GM19468 (cell line): ENCODE measurements around the gene RAPGEF5.

Experiments
- ATAC-seq: cut with Tn5 transposase; IDR thresholded peaks from one replicate; pipeline ENCODE4 v1.9.1; 2021; ENCODE audit warnings: mild to moderate bottlenecking, moderate library complexity, moderate number of reproducible peaks; ENCODE audit not compliant: unreplicated experiment; ENCODE audit errors: extremely low read depth

The RAPGEF5 gene, protein sequence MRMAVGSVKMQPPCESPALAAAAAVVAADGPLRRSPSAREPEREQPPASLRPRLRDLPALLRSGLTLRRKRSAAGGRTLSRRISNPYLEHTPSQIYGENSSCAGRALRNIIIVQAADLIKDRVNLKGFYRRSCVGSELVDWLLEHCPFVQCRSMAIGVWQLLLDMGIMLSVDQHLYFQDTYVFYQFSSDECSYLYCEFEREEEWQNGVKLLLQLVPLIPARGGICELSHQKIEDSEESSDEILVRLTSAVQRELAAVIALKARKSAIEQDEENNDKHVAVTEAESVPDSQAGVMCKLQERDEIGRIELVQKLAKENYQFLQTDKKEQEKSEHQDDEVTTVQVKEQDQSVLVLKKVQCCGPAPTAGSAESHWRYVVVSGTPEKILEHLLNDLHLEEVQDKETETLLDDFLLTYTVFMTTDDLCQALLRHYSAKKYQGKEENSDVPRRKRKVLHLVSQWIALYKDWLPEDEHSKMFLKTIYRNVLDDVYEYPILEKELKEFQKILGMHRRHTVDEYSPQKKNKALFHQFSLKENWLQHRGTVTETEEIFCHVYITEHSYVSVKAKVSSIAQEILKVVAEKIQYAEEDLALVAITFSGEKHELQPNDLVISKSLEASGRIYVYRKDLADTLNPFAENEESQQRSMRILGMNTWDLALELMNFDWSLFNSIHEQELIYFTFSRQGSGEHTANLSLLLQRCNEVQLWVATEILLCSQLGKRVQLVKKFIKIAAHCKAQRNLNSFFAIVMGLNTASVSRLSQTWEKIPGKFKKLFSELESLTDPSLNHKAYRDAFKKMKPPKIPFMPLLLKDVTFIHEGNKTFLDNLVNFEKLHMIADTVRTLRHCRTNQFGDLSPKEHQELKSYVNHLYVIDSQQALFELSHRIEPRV

DNA sequence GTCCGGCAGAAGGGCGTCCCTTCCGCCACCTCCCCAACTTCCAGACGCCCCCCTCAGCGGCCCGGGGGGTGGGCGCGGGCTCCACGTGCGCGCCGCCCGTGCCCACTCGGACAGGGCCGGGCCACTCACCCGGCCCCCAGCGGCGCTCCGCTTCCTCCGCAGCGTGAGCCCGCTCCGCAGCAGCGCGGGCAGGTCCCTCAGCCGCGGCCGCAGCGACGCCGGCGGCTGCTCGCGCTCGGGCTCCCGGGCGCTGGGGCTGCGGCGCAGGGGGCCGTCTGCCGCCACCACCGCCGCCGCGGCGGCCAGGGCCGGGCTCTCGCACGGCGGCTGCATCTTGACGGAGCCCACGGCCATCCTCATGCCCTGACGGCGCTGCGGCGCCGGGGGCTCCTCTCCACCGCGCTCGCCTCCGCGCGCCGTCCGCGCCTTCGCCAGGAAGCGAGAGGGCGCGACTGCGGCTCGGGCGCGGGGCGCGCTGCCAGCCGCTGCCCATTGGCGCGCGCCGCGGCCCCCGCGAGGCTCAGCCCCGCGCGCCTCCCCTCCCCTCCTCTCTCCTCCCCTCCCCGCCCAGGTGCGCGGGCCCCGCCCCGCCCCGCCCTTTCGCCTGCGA is at the start of gene RAPGEF5:
TSS of gene RAPGEF5 (minus strand) at position 454 of the 610 bp plus-strand sequence. CDS start at position 360, 94 bp downstream.
- peak; percentile 33 for ATAC-seq

DNA sequence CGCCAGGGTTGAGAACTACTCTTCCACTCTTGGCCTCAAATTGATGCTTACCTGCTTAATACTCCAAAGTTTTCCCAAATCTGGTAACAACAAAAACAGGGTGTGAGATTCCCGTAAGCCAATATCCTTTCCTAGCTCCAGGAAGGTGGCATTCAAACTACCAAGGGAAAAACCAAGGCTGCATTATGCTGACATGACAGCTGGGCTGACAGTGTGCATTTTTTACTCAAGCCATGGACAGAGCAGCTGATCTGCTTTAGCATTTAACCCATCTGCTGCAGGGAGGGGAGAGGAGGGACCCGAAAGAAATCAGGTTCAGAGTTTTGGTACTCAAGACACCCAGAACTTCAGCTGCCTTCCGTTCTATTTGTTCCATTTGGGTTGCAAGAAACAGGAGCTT is 49.8 kb upstream of the RAPGEF5 start:
- ATAC-seq = no peak

DNA sequence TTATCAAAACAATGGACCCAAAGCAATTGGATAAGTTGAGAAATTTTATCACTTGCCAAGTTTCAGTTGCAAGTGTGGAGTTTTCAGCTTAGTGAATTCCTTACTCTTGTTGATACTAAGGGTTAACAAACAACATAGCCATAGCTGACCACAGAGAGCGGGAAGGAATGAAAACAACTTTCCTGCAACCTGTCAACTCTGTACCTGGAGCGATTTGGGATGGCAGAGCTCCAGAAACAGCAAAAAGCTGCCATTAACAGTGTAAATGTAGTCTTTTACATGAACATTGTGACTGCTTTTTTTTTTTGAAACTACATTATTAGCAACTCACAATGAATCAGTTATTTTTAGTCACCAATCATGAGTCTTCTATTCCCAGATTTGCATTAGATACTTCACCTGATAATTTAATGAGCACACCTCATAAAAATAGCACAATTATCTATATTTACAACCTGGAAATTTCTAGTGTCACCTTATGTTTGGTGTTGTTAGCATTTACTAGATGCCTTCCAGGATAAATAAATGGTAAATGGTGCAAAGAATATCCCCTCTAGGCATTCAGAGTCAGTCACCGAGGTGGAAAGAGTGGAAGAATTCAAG is 47.6 kb upstream of the RAPGEF5 start:
- no peak for ATAC-seq

DNA sequence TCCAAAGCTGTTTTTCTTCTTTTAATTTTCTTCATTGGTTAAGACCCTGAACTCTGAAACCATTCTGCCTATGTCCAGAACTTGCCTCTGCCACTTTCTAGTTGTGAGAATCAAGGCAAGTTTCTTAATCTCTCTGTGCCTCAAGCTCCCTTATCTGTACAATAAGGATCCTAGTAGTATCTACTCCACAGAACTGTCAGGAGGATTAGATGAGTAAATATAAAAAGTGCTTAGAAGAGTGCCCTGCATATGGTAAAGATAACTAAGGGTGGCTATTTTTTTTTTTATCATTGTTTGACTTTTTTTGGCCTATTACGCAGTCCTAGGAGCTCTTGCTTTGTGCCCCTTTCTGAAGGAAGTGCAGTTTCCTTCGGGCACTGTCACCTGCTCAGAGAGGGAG is 46.4 kb upstream of the RAPGEF5 start:
- no peak for ATAC-seq

DNA sequence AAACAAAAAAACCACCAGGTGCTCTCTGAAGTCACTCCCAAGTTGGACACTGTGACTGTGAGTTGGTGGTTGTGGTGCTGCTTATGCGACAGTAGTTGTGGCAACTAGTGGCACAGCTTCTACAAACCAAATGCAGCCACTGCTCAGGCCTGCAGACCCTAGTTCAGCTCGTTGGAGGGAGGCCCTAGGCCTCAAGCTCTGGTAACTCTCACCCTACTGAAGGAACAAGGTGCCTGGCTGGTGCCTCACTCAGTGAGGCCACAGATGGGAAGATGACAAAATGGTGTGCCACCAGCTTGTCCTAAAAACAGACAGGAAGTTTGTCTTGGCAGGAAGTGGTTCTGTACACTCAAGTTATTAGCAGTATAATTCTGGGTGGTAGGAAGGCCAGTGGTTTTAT is 45.3 kb upstream of the RAPGEF5 start:
- ATAC-seq = no peak

DNA sequence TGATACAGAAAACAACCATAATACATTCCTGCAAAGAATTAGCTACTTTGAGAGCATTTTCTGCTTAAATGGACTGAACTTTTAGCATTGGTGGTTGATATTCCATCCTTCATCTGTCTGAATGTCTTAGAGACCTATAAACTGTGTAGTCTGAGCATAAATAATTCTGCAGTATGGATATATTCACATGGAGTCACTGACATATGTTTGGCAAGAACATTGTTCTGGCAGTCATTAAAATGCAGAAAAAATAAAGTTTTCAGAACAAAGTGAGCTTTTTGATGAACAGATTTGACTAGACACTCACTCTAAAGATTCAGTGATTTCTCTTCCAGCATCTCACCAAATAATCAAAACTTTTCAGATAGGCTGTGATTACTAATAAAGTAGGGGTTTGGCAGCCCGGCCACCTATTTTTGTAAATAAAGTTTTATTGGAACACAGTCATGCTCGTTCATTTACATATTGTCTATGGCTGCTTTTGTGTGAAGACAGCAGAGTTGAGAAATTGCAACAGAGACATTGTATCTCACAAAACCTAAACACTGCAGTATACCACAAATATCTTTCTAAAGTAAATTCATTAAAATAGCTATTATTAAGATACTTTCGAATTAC is 44.1 kb upstream of the RAPGEF5 start:
- no peak for ATAC-seq

DNA sequence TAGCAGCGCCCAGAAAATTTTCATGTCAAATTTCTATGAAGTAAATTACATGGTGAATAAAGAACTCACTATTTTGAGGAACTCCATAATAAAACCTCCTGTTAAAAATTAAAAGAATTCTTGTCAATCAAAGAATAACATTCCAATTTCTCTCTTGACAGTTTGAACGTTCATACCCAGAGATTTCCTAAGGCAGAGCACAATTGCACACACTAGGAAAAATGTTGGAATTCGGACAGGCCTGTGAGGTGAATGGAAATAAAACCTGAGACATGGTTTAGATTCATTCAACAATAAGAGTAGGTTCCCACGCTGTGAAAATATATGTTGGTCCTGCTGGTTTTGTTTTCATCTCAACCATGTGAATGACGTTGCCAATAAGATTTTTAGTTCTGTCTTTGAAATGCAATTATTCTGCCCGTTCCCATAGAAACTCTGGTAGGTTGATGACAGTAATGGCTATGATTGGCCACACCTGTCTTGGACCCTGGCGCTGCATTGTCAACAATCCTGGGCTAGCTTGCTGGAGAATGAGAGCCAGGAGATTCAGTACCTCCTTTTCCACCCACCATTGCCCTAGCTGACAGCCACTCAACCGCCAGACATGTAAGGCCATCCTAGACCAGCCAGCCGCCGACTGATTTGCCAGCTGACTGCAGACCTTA is 43.3 kb upstream of the RAPGEF5 start:
- no peak for ATAC-seq

DNA sequence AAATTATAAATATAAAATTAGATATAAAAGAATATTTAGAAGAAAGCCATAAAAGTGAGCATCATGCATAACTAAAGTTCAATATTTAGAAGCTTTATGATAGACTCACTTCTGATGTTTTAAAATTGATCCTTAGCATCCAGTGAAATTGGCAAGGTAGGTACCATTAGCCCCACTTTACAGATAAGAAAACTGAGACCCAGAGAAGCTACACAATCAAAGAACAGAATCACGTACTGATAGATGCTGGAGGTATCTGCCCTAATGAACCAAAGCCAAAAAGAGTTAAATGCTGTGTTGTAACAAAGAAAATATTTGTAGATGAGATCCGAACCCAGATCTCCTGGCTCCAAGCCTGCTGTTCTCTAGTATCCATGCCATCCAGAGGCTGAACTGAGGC is 42.6 kb upstream of the RAPGEF5 start:
- ATAC-seq = no peak

DNA sequence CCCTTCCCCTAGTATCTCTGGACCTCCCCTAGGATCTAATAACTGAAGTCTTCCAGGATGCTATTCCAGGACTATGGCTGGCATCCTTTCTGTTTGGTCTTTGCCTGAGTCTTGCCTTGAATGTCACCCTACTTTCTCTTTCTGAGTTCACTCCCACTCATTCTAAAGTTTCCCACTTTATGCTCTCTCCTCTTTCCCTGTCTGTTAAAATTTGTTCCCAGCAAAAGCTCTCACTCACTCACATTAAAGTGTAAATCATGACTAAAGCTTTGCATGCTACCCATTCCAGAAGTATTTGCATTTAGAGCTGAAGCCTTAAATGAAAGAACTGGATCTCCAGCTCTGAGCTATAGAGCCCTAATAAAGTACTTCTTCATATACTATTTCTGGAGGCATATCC is 42.1 kb upstream of the RAPGEF5 start:
- no peak for ATAC-seq

DNA sequence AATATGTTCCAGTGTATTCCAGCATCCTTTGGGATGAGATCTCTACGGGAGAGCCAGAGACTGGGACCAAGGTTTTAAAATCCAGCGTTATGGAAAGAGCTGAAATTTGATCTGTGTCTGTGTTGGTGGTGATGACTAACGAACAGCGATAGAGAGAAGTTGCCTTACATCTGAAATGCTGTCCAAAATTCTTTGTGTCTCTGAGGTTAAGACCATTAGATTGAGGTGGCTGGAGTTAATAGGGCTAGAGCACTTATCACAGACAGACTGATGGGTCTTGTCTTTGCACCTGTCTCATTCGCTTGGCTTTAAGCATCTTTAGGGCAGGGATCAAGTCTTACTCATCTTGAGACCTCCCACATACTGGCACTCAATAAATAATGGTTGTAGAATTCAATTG is 41.0 kb upstream of the RAPGEF5 start:
- no peak for ATAC-seq

DNA sequence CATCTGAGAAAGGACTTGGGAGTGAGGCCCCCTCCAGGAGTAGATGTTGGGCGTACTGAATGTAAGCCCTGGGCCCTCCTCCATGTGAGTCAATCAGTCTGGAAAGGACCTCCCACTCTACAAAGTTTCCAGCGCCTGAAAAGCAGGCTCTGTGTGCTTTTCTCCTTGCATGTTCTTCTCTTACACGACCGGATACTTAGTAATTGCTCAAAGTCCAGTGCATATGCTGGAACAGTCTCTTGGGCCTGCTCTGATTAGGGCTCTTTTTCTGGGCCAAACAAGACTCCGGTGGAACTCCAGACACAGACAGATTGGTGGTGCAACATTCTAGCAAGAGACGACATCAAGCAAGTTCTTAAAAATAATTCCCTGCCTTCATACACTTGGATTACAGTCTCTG is 38.3 kb upstream of the RAPGEF5 start:
- ATAC-seq = no peak

DNA sequence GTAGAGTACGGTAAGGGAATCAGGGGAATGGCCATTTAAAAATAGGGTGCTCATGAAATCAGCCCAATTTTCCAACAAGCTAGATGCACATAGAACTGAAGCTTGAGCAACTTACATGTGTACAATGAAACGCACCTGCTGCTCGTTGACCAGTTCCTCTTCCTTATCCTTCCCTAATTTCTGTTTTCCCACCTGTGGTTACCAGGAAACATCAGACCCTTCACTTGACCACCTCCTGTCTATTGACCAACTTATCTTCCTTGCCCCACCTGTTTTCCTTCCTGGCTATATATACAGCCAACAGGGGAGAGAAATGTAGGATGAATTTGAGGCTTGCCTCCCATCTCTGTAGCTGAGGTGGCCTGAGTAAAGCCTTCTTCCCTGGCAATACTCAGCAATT is 37.8 kb upstream of the RAPGEF5 start:
- no peak for ATAC-seq

DNA sequence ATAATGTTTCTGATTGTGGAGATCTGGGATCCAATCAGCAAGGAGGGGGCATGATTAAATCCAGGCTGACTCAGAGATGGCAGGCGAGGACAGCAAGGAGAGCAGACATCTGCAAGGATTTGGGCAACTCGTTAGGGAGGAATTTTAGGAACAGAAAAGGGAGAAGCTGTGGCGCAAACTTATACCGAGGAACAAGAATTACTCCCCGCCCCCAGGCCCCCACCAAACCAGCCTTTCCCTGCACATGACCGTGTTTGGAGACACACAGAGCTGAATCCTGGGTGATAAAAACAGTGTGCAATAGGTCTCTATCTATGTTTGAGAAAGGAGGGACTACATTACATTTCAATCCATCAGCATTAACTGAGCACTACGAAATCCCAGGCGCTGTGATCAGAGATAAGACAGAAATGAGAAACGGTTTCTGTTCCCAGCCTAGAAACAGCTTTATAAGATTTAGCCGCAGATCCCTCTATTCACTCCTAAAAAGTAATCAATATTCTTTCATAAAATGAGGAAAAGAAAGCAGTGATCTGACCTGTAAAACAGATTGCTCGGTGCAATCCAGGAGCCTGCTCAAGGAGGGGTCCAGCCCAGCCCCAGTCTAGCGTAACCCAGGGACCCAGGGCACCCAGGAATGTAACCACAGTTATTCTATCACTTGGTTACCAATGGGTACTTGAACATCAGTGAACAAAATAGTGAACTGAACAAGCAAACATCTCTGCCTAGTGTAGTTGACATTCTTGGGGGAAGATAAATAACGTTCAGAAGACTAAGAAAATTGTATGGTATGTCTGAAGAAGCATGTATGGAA is 37.2 kb upstream of the RAPGEF5 start:
- ATAC-seq = no peak

DNA sequence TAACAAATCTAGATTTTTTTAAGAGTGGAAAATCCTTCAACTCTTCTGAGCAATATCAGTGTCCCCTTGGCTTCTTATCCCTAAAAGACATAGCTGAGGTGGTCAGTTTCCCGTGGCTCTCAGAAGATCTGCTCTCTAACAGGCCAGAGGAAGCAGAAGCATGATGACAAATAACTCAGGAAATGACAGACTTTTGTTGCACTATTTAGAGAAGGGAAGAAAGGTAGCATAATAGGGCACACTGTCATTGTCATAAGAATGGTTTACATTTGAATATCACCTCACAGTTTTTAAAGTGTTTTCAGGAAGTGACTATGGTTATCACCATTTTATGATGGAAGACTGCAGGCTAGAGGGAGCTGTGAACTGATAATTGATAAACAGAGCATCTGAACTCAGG is 33.6 kb upstream of the RAPGEF5 start:
- no peak for ATAC-seq

DNA sequence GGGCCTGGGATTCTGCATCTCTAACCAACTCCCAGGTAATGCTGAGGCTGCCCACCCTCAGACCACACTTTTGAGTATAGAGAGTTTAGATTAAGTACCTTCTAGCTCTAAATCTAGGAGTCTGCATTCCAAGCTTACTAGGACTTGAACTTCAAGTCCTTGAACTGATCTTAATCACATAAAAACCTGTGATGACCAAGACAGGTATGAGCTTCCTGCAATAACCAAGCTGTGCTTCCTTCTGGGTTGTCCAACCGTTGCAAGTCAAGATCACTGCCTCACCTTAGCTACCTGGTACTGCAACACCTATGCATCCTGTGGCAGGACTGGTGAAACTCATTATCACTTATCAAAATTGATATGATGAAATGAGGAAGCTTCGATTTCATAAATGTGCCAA is 32.9 kb upstream of the RAPGEF5 start:
- ATAC-seq = no peak

DNA sequence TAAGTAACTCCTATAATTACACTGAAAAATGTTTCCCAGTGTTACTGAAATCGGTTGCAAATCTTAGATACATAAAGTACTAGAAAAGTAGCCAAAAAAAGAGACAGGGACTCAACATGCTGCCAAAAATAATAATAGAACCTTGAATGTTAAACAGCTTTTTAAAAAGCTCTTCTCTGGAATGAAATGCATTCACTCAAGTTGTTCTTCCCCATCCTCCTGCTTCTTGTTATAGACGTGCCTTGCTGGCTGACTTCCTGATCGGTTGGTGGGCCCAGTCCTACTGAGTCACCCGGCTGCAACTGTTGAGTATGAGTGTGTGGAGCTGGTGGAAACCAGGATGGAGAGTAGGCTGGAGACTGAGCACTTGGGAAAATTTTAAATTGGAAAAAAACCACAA is 30.6 kb upstream of the RAPGEF5 start:
- no peak for ATAC-seq

DNA sequence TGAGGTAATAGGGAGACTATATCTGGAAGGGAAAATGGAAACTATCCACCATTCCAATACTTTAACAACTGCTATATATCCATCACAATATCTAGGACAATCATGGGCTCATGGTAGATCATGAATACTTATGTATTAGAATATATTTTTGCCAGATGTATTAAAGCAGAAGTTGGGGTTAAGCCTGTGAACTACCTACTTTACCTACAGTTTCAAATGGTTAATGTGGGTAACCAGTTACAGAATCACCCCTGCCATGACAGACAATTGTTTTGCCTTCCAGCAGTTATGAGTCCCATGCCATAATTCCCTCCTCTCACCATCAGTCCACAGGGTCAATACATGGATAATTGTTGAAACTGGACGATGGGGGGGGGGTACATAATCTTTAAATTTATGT is 29.9 kb upstream of the RAPGEF5 start:
- peak; percentile 44 for ATAC-seq

DNA sequence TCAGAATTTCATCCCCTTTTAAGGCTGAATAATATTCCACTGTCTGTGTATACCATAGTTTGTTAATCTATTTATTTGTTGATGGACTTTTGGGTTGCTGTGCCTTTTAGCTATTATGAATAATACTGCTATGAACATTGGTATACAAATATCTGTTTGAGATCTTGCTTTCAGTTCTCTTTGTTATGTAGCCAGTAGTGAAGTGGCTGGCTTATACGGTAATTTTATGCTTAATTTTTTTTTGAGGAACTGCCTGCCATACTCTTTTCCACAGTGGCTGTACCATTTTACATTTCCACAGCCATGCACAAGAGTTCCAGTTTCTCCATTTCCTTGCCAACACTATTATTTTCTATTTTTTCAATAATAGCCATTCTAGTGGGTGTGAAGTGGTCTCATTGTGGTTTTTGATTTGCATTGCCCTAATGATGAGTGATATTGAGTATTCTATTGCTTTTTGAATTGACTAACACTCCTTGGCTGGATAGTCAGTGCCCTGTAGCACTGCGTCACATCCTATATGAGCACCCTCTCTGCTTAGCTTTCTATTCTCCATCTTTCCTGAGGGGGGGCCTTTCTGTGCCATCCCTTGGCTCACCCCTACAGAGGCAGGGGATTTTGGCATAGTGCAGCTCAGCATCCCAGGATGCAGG is 29.4 kb upstream of the RAPGEF5 start:
- peak; percentile 41 for ATAC-seq
